Measurements from ENCODE around the gene ARFGAP1. TPM values are rescaled to one million over a fixed set of nuclear protein-coding genes. Genes with fewer than 3 reads are reported as not detected.

Gene ARFGAP1
- total and polyA plus RNA-seq, 2 donors (not counting 3 experiments of a cell fraction or from before 2014, with no cell fraction given): 93.7 to 126 TPM

DNA sequence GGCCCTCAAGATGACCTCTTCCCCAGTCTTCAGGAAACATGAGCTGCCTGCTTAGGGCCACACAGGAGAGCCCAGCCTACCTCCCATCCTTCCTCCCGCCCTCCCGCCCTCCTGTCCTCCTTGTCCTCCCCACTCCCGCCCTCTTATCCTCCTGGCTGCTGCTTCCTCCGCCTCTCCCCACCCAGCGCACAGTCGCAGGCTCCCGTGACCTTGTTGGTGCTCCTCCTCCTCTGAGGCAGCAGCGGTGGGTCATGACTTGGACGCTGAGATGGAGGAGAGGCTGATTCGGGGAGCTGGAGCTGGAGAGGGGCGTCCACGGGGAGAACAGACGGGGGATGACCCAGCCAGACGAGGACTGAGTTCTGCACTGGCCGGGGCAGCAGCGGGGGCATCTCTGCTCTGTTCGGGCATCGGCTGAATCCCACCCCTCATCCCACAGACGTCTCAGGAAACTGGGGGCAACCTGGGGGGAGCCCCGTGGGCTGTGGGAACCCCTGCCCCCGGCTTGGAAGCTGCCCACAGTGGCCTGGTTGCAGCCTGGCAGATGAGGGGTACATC, 56.2 kb downstream of the ARFGAP1 start:
- Histone ChIP-seq H3K4me1 (ENCODE audit: control insufficient read depth, extremely low read depth, insufficient read depth, low read length) (no peaks in the 10 kb centered on the region), H3K27ac (ENCODE audit: insufficient read depth, low read depth, low read length) (no peak overlapping the region), H3K36me3 (ENCODE audit: control insufficient read depth in 2 of 2, extremely low read depth in 1 of 2, insufficient read depth in 2 of 2, low read length in 2 of 2) (no peaks in the 10 kb centered on the region), H3K4me3 (replicated peaks in 1 of 3; ENCODE audit: insufficient read depth in 1 of 3, low read depth in 1 of 3, low read length in 3 of 3) (no peak overlapping the region), H2AFZ (ENCODE audit: low read depth, low read length) (no peak overlapping the region), H3K79me2 (ENCODE audit: control insufficient read depth, insufficient read depth, low read length) (no peaks in the 10 kb centered on the region), H3K9me1 (replicated peaks; ENCODE audit: control insufficient read depth, extremely low read depth, insufficient read depth, low read length) (no peaks in the 10 kb centered on the region), H3K27me3 (ENCODE audit: control insufficient read depth in 2 of 2, insufficient read depth in 2 of 2, low read length in 2 of 2) (peaks cover 0 to 3% of the 10 kb centered on the region in 2 experiments), H3K9ac (replicated peaks; ENCODE audit: extremely low read depth, insufficient read depth, low read length) (no peak overlapping the region), H3K4me2 (ENCODE audit: insufficient read depth, low read length) (no peak overlapping the region), H3K9me3 (replicated peaks; ENCODE audit: control insufficient read depth, insufficient read depth, low read length) (no peaks in the 10 kb centered on the region), H4K20me1 (replicated peaks; ENCODE audit: control insufficient read depth, extremely low read depth, insufficient read depth, low read length) (no peaks in the 10 kb centered on the region)
- ChIA-PET CTCF (interaction anchor here (1.0 to 1.7 kb wide), 3 partner anchors 19 to 52 kb away, joined by 3 to 6 read pairs (median 4); no protein-coding TSS in a partner anchor), POLR2A (no interaction called here)
- FAIRE-seq (no peak), DNase-seq (ENCODE audit: low read depth, low spot score) (no peak)
- intact Hi-C loops (cut with micrococcal nuclease) (no loop called here), dilution Hi-C loops (cut with MboI; ENCODE audit: extremely low pct_ligation_motif_present, low sequenced_read_pairs) (no loop called here)
- TF ChIP-seq GATA2 (IDR thresholded peaks at IDR 0.05; ENCODE audit: insufficient read depth, insufficient read length, low read depth, low read length): no peak
- no peak for TF ChIP-seq MYC (IDR thresholded peaks at IDR 0.05; ENCODE audit: low read depth, low read length)
- no TSS peak for BruUV-seq (replicated peaks)

GRCh38 chr20:63329331-63330083, 56.9 kb downstream of the ARFGAP1 start:
- ChIA-PET POLR2A (no interaction called here), CTCF (interaction anchor here (0.6 to 1.7 kb wide), 4 partner anchors 20 to 121 kb away, joined by 3 to 6 read pairs (median 4); no protein-coding TSS in a partner anchor)
- Histone ChIP-seq H4K20me1 (replicated peaks; ENCODE audit: control insufficient read depth, extremely low read depth, insufficient read depth, low read length) (no peaks in the 10 kb centered on the region), H2AFZ (ENCODE audit: low read depth, low read length) (no peak overlapping the region), H3K9me3 (replicated peaks; ENCODE audit: control insufficient read depth, insufficient read depth, low read length) (no peaks in the 10 kb centered on the region), H3K27me3 (ENCODE audit: control insufficient read depth in 2 of 2, insufficient read depth in 2 of 2, low read length in 2 of 2) (no peaks in the 10 kb centered on the region), H3K9me1 (replicated peaks; ENCODE audit: control insufficient read depth, extremely low read depth, insufficient read depth, low read length) (no peaks in the 10 kb centered on the region), H3K36me3 (ENCODE audit: control insufficient read depth in 2 of 2, extremely low read depth in 1 of 2, insufficient read depth in 2 of 2, low read length in 2 of 2) (no peaks in the 10 kb centered on the region), H3K4me2 (ENCODE audit: insufficient read depth, low read length) (no peak overlapping the region), H3K9ac (replicated peaks; ENCODE audit: extremely low read depth, insufficient read depth, low read length) (no peak overlapping the region), H3K79me2 (ENCODE audit: control insufficient read depth, insufficient read depth, low read length) (no peaks in the 10 kb centered on the region), H3K27ac (ENCODE audit: insufficient read depth, low read depth, low read length) (no peak overlapping the region), H3K4me3 (replicated peaks in 1 of 3; ENCODE audit: insufficient read depth in 1 of 3, low read depth in 1 of 3, low read length in 3 of 3) (no peak overlapping the region), H3K4me1 (ENCODE audit: control insufficient read depth, extremely low read depth, insufficient read depth, low read length) (no peaks in the 10 kb centered on the region)
- intact Hi-C loops (cut with micrococcal nuclease) (no loop called here), dilution Hi-C loops (cut with MboI; ENCODE audit: extremely low pct_ligation_motif_present, low sequenced_read_pairs) (no loop called here)
- FAIRE-seq (no peak), DNase-seq (ENCODE audit: low read depth, low spot score) (no peak)
- BruUV-seq (replicated peaks): no TSS peak
- TF ChIP-seq, protein P1, sequence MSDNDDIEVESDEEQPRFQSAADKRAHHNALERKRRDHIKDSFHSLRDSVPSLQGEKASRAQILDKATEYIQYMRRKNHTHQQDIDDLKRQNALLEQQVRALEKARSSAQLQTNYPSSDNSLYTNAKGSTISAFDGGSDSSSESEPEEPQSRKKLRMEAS (IDR thresholded peaks at IDR 0.05; ENCODE audit: insufficient read depth, insufficient read length): no peak
- no peak for TF ChIP-seq FOS (IDR thresholded peaks at IDR 0.05; ENCODE audit: borderline replicate concordance, insufficient read depth, low read length)
- no peak for TF ChIP-seq POLR2A (IDR thresholded peaks at IDR 0.05; ENCODE audit: low read depth, low read length)
- no peak for TF ChIP-seq POLR2AphosphoS5 (IDR thresholded peaks at IDR 0.05; ENCODE audit: insufficient read depth, low read depth, low read length)
